Fibroblast of villous mesenchyme (primary cell): ENCODE measurements around the gene FLNB. TPM values are rescaled to one million over a fixed set of nuclear protein-coding genes. Genes with fewer than 3 reads are reported as not detected.

ENCODE experiments used
- DNase-seq: peaks from one replicate; pipeline ENCODE4 v3.0.0-alpha.2; 2010; ENCODE audit warnings: low read depth
- H3K4me3 ChIP-seq: 2 replicates; pipeline ENCODE4 v1.5.1; 2011; ENCODE audit warnings: low read depth, mild to moderate bottlenecking, low read length
- total RNA-seq: library from RNA; depleted of rRNA; stranded (reverse); fragments of >200 nt; gene quantifications from 2 replicates; pipeline ENCODE4 v1.2.3, GENCODE V29; 2012
- TF ChIP-seq, protein P1 (sequence below): IDR thresholded peaks from 2 replicates; pipeline ENCODE4 v1.5.1; 2012; ENCODE audit warnings: low read depth, mild to moderate bottlenecking, low read length; ENCODE audit not compliant: insufficient read depth

FLNB gene
- total RNA-seq, 1 donor, result 325 TPM

DNA sequence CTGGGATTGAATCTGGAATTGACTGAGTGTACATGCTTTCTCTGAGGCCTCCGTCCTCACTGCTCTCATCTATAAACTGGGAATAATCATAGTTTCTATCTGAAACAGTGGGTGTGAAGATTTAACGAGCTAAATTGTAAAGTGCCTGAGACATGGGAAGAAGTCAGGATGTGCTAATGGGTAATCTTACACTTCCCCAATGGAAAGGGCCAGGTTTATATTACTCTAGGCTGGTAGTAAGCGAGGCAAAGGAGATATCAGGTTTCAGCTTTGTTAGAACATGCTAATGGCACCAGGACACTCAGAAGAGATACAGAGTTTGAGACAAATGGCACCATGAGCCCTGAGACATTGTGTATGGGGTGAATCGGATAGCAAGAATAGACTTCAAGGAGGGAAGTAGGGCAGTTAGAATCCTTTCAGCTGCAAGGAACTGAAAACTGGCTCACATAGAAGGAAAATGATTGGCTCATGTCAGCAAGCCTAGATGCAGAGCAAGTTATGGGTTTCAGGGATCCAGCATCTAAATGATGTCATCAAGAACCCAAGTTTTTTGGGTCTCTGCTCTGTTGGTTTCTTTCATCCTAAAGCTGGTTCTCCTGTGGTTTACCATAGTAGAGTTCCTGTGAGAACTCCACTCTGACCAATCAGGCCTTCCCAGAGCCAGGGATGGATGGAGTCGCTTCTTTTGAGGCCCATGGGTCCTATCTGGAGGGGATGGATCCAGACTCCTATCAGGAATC lies 21.8 kb downstream of the FLNB start:
- no peak for DNase-seq
- no peak overlapping the region for H3K4me3 ChIP-seq
- TF ChIP-seq, protein P1, sequence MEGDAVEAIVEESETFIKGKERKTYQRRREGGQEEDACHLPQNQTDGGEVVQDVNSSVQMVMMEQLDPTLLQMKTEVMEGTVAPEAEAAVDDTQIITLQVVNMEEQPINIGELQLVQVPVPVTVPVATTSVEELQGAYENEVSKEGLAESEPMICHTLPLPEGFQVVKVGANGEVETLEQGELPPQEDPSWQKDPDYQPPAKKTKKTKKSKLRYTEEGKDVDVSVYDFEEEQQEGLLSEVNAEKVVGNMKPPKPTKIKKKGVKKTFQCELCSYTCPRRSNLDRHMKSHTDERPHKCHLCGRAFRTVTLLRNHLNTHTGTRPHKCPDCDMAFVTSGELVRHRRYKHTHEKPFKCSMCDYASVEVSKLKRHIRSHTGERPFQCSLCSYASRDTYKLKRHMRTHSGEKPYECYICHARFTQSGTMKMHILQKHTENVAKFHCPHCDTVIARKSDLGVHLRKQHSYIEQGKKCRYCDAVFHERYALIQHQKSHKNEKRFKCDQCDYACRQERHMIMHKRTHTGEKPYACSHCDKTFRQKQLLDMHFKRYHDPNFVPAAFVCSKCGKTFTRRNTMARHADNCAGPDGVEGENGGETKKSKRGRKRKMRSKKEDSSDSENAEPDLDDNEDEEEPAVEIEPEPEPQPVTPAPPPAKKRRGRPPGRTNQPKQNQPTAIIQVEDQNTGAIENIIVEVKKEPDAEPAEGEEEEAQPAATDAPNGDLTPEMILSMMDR, result no peak

DNA sequence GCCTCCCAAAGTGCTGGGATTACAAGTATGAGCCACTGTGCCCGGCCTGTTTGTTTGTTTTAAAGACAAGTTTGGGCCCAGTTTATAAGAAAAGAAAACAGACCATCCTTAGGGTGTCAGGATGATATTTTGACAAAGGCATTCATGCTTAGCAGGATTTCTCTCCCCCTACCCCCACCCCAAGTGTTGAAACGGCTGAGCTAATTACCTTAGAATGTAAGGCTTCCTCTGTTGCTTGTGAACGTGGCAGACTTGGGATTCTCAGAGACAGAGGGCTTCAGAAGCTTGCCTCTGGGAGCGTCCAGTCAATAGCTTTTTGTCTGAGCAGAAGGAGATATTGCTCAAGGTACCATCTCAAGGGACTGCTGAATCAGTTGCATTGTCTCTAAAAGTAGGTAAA lies 24.0 kb downstream of the FLNB start:
- TF ChIP-seq, protein P1, result no peak
- H3K4me3 ChIP-seq, result no peak overlapping the region
- peak; percentile 68 for DNase-seq

DNA sequence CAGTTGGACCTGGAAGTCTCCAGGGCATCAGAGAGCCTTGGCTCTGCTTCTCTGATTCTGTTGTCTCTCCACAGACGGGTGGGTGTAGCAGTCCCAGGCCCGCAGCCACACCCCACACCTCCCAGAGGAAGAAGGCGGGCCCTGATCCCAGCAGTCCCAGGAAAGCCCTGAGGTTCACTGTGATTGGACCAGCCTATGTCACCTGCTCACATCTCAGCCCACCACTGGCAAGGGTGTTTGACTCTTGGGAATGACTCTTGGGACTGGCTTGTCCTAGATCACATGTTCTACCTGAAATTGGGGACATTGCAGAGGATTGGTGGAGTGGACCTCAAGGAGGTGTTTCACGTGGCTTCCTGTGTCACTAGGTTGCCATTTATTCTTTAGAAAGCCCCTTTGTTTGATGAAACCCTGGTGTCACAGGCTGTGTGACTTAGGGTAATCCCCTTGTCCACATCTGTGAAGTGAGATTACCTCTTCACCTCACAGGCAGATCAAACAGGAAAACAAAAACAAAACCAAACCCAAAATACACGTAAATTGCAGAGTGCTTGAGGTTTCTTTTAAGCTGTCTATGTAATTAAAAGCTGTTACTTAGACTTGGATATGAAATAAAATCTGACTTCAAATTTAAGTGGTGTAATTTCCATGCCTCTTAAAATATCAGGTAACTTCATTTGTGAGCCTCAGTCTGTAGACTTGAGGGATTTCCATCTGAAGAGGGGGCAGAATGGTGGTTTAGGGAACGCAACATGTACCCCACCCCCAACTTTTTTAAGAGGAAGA lies 26.7 kb downstream of the FLNB start:
- H3K4me3 ChIP-seq, result no peak overlapping the region
- DNase-seq, result no peak
- TF ChIP-seq, protein P1, result no peak

DNA sequence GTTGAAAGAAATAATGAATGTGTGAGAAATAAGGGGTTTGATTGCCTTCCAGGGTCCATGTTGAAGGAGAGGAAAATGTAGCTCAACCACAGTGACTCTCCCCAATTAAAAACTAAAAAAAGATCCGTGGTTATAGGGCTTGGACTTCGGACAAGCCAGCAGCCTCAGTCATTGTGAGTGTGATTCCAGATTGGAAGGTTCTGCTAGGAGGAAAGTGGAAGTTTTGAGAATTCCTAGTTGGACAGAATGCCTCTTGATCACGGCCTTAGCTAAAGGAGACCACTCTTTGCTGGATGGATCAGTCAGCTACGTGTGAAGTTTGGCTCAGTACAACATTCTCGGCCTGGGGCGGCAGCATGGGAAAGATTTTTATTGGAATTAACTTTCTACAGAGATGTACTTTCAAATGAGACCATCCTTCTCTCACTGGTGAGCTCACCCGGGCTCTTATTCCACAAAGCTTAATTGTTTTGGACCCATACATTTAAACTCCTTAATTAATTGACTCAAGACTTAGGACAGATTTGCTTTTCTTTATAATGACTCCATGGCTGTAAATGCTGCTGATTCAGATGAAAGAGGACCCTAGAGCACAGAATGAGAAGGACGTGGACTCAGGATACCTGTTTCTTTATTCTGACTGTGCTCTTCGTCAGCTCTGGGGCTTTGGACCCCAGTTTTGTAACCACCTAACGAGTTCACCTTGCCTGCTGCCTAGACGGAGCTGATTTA lies 27.5 kb downstream of the FLNB start:
- DNase-seq, result no peak
- H3K4me3 ChIP-seq, result no peak overlapping the region
- TF ChIP-seq, protein P1, result no peak

DNA sequence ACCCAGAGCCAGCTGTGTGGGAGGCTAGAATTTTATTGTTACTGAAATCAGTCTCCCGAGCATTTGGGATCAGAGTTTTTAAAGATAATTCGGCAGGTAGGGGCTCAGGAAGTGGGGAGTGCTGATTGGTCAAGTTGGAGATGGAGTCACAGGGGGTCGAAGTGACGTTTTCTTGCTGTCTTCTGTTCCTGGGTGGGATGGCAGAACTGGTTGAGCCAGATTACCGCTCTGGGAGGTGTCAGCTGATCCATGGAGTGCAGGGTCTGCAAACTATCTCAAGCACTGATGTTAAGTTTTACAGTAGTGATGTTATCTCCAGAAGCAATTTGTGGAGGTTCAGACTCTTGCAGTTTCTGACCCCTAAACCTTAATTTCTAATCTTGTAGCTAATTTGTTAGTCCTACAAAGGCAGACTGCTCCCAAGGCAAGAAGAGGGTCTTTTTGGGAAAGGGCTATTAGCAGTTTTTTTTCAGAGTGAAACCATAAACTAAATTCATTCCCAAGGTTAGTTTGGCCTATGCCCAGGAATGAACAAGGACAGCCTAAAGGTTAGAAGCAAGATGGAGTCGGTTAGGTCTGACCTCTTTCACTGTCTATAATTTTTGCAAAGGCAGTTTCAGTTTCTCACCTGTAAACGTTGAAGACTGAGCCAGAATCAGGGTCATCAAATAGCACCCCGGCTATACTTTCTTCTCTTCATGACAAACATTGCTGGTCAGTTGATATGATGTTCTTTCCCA lies 28.2 kb downstream of the FLNB start:
- TF ChIP-seq, protein P1, result no peak
- no peak for DNase-seq
- H3K4me3 ChIP-seq, result no peak overlapping the region
